Heart right ventricle (tissue), 16 donors: ENCODE results near the gene DIP2C. TPM values are rescaled to one million over a fixed set of nuclear protein-coding genes. Genes with fewer than 3 reads are reported as not detected.

Experiments
- ATAC-seq, 8 donors: fragments of 200-7000 bp; cut with Tn5 transposase; one replicate each; pipeline ENCODE4 v1.9.1; 2020; ENCODE audit warnings: mild to moderate bottlenecking in 8 of 8, moderate library complexity in 8 of 8, moderate number of reproducible peaks in 1 of 8
- DNase-seq, 2 donors: peaks; one replicate each; pipeline ENCODE4 v3.0.0-alpha.2; 2020
- H3K27ac ChIP-seq, 10 donors: fragments of 200-600 bp; sonication (generic) in 2 of 10; one replicate each; pipeline versions ENCODE4 v1.5.0 to v1.8.0; 2020 to 2022; ENCODE audit warnings: mild to moderate bottlenecking in 3 of 10
- H3K27me3 ChIP-seq, 7 donors: fragments of 200-600 bp; one replicate each; pipeline ENCODE4 v1.8.0; 2021 to 2022; ENCODE audit warnings: mild to moderate bottlenecking in 2 of 7
- H3K36me3 ChIP-seq, 9 donors: fragments of 200-600 bp; sonication (generic) in 1 of 9; one replicate each; pipeline versions ENCODE4 v1.5.0 to v1.8.0; 2020 to 2022; ENCODE audit warnings: mild to moderate bottlenecking in 2 of 9
- H3K4me1 ChIP-seq, 9 donors: fragments of 200-600 bp; sonication (generic) in 1 of 9; one replicate each; pipeline versions ENCODE4 v1.5.0 to v1.8.0; 2020 to 2022; ENCODE audit warnings: mild to moderate bottlenecking in 4 of 9
- H3K4me3 ChIP-seq, 10 donors: fragments of 200-600 bp; sonication (generic) in 2 of 10; one replicate each; pipeline versions ENCODE4 v1.5.0 to v1.8.0; 2020 to 2022; ENCODE audit warnings: mild to moderate bottlenecking in 7 of 10, moderate library complexity in 2 of 10
- H3K9me3 ChIP-seq, 11 donors: fragments of 200-600 bp in 10 of 11; sonication (generic) in 2 of 11; one replicate each; pipeline versions ENCODE4 v1.5.0 to v1.8.0; 2013 to 2022; ENCODE audit warnings: mild to moderate bottlenecking in 2 of 11, control low read depth in 1 of 11, moderate library complexity in 1 of 11
- CTCF ChIP-seq, 9 donors: fragments of 200-600 bp; sonication (generic) in 2 of 9; IDR thresholded peaks; one replicate each; pipeline versions ENCODE4 v1.5.0 to v1.8.0; 2021 to 2022; ENCODE audit warnings: antibody characterized with exemption in 9 of 9, mild to moderate bottlenecking in 5 of 9, moderate library complexity in 1 of 9
- WGBS, 2 donors: extraction: QIAGEN DNeasy Blood & Tissue Kit; methylation state at CpG; one replicate each; pipeline ENCODE4 v1.1.7; 2013; ENCODE audit warnings: inconsistent platforms in 1 of 2; 5-methylcytosine and 5-hydroxymethylcytosine counted together
- intact Hi-C, 10 donors: fragments of 100-400 bp; cut with DNase I; formaldehyde crosslinking; loops; one replicate each; pipeline versions ENCODE4 v1.11.1 to v1.14.2; 2022
- polyA plus RNA-seq, 2 donors: library from polyadenylated mRNA; stranded (reverse); fragments of 200-250 nt; gene quantifications; one replicate each; pipeline ENCODE4 v1.2.3, GENCODE V29; 2013
- total RNA-seq, 10 donors: library from RNA; stranded (reverse); fragmentation: NEBNext Ultra II Directional in 3 of 10; extraction: Animal tissue kit (Norgen Biotek cat#: 25700) in 3 of 10; gene quantifications; one replicate each; pipeline versions ENCODE4 v1.2.1 to v1.2.4, GENCODE V29; 2021 to 2023
- donor health status: Arrhythmogenic right ventricular cardiomyopathy.
- donor health status: ischemic (EF 13 %, LVEDD 7.1; RV severe dilation, severe dysfunction).
- donor health status: healthy with polysubstance abuse.
- donor health status: DM: no; HTN: yes; CAD: no.
- donor health status: DM: no; HTN: no; CAD: no.
- donor health status: ischemic (EF 25% LVEDD 6.9; RV normal size, moderate dysfunction).
- donor health status: ischemic (EF 25% LVEDD 5.7; RV mildly dilated, moderate dysfunction).
- donor health status: healthy.
- donor health status: DM: yes; HTN: yes; CAD: no.
- donor health status: Ischemic cardiomyopathy.
- donor health status: ischemic (EF 35%, LVEDD 5.7; RV mildly dilated, moderate dysfunction).
- donor health status: nonischemic (EF 11% LVEDD 7.7; RV severe dilation, severe dysfunction).
- donor health status: DM: yes; HTN: yes; CAD: no.
- donor health status: PGD.
- donor health status: ischemic (EF 29% LVEDD 5.4; RV normal size, mild dysfunction).
- donor health status: nonischemic (EF 23%, LVEDD 6.1; RV moderate dilation, normal function).

DIP2C gene
- total and polyA plus RNA-seq, 12 donors: 7.1 to 48.2 (median 33.7) TPM

GRCh38 chr10:636769-637168 lies 52.7 kb downstream of the DIP2C start:
- DNase-seq (no peak), ATAC-seq (no peak)
- TF ChIP-seq CTCF (IDR thresholded peaks at IDR 0.05): no peak
- WGBS, 2 donors: 87 to 90% methylated on average over 19 of the region's 19 CpGs
- H3K4me1 ChIP-seq: peaks cover 6 to 35% (median 15%) of the 10 kb centered on the region in 9 donors
- H3K27ac ChIP-seq: no peak overlapping the region
- H3K9me3 ChIP-seq: no peaks in the 10 kb centered on the region
- H3K27me3 ChIP-seq: peaks cover 0 to 11% (median 0%) of the 10 kb centered on the region in 7 donors
- intact Hi-C loops: no loop called here
- H3K36me3 ChIP-seq: no peaks in the 10 kb centered on the region
- no peak overlapping the region for H3K4me3 ChIP-seq

GRCh38 chr10:636016-636730 lies 53.3 kb downstream of the DIP2C start:
- ATAC-seq (no peak), DNase-seq (no peak)
- WGBS, 2 donors: 86 to 89% methylated on average over 25 of the region's 25 CpGs
- Histone ChIP-seq H3K9me3 (no peaks in the 10 kb centered on the region), H3K36me3 (no peaks in the 10 kb centered on the region), H3K4me1 (peaks cover 6 to 35% (median 15%) of the 10 kb centered on the region in 9 donors), H3K27ac (no peak overlapping the region), H3K4me3 (no peak overlapping the region), H3K27me3 (peaks cover 0 to 11% (median 0%) of the 10 kb centered on the region in 7 donors)
- no peak for TF ChIP-seq CTCF (IDR thresholded peaks at IDR 0.05)
- intact Hi-C loops: no loop called here

- 87% methylated on average over 25 of the region's 25 CpGs for WGBS, 2 donors
- H3K36me3 ChIP-seq: no peaks in the 10 kb centered on the region
- H3K27me3 ChIP-seq: peaks cover 0 to 11% (median 0%) of the 10 kb centered on the region in 7 donors
- intact Hi-C loops: no loop called here
- no peak for DNase-seq
- no peak overlapping the region for H3K4me3 ChIP-seq
- peaks cover 6 to 35% (median 15%) of the 10 kb centered on the region in 9 donors for H3K4me1 ChIP-seq
- H3K27ac ChIP-seq: no peak overlapping the region
- no peaks in the 10 kb centered on the region for H3K9me3 ChIP-seq
- no peak for TF ChIP-seq CTCF (IDR thresholded peaks at IDR 0.05)
- ATAC-seq: peak in 3 of 8 donors; percentile 4 to 45 (median 17)
Measured at GRCh38 chr10:635088-635861, 54.2 kb downstream of the DIP2C start.

- Histone ChIP-seq H3K4me1 (peaks cover 6 to 35% (median 15%) of the 10 kb centered on the region in 9 donors), H3K36me3 (peaks cover 0 to 7% (median 0%) of the 10 kb centered on the region in 9 donors), H3K27ac (peak overlapping the region in 2 of 10 donors; percentile 6 to 7), H3K27me3 (peaks cover 0 to 11% (median 0%) of the 10 kb centered on the region in 7 donors), H3K9me3 (no peaks in the 10 kb centered on the region), H3K4me3 (no peak overlapping the region)
- WGBS, 2 donors: 53 to 66% methylated on average over 7 of the region's 7 CpGs
- no peak for DNase-seq
- TF ChIP-seq CTCF (IDR thresholded peaks at IDR 0.05): no peak
- ATAC-seq: peak in 4 of 8 donors; percentile 16 to 55 (median 42)
- intact Hi-C loops: no loop called here
Measured at GRCh38 chr10:634256-634655, 55.2 kb downstream of the DIP2C start.
